H4 (cell line): Measurements from ENCODE around the gene CACNG3. TPM values are rescaled to one million over a fixed set of nuclear protein-coding genes. Genes with fewer than 3 reads are reported as not detected.

ENCODE experiments used
- DNase-seq: peaks from one replicate; pipeline ENCODE4 v3.0.0-alpha.2; 2015; ENCODE audit warnings: low spot score
- total RNA-seq: library from RNA; depleted of rRNA; stranded (reverse); fragments of >200 nt; shearing (Covaris generic); gene quantifications from 2 replicates; pipeline ENCODE4 v1.2.3, GENCODE V29; 2014

Gene CACNG3
- total RNA-seq, 1 experiment from 2014 or later: not detected

GRCh38 chr16:24332582-24333090 lies 76.5 kb downstream of the CACNG3 start:
- DNase-seq: no peak

GRCh38 chr16:24336491-24336890 lies 80.4 kb downstream of the CACNG3 start:
- no peak for DNase-seq

GRCh38 chr16:24337013-24337412 lies 80.9 kb downstream of the CACNG3 start:
- no peak for DNase-seq

GRCh38 chr16:24343829-24344228 lies 87.7 kb downstream of the CACNG3 start:
- DNase-seq: peak; percentile 9

GRCh38 chr16:24344784-24345183 lies 88.6 kb downstream of the CACNG3 start:
- DNase-seq: no peak

- no peak for DNase-seq
These were observed 89.6 kb downstream of the CACNG3 start for GRCh38 chr16:24345704-24346103.

GRCh38 chr16:24346734-24347133 lies 90.6 kb downstream of the CACNG3 start:
- no peak for DNase-seq

GRCh38 chr16:24347556-24347955 lies 91.4 kb downstream of the CACNG3 start:
- DNase-seq: no peak

- DNase-seq: no peak
These were observed 92.6 kb downstream of the CACNG3 start for GRCh38 chr16:24348545-24349290.

GRCh38 chr16:24349320-24349719 lies 93.2 kb downstream of the CACNG3 start:
- DNase-seq: no peak

- DNase-seq: no peak
These were observed 96.6 kb downstream of the CACNG3 start for GRCh38 chr16:24352746-24353145.

GRCh38 chr16:24353622-24354021 lies 97.5 kb downstream of the CACNG3 start:
- DNase-seq: no peak

- DNase-seq: no peak
These were observed 101.4 kb downstream of the CACNG3 start for GRCh38 chr16:24357511-24357910.

GRCh38 chr16:24358117-24358516 lies 102.0 kb downstream of the CACNG3 start:
- DNase-seq: no peak

- no peak for DNase-seq
These were observed 103.4 kb downstream of the CACNG3 start for GRCh38 chr16:24359490-24359889.

- no peak for DNase-seq
These were observed 104.8 kb downstream of the CACNG3 start for GRCh38 chr16:24360936-24361335.

GRCh38 chr16:24364596-24364995 lies 108.5 kb downstream of the CACNG3 start:
- DNase-seq: no peak

- DNase-seq: no peak
These were observed 111.1 kb downstream of the CACNG3 start for GRCh38 chr16:24367186-24367710.

GRCh38 chr16:24372824-24373223 lies 116.7 kb downstream of the CACNG3 start:
- no peak for DNase-seq

GRCh38 chr16:24378999-24379398 lies 122.9 kb downstream of the CACNG3 start:
- DNase-seq: no peak

GRCh38 chr16:24381470-24382118 lies 125.5 kb downstream of the CACNG3 start:
- DNase-seq: no peak

GRCh38 chr16:24382762-24383407 lies 126.8 kb downstream of the CACNG3 start:
- DNase-seq: no peak
